A549 treated with CORT108297 at 1 μM for 4 hours (cell line): ENCODE results near the gene HNRNPA1L2. TPM values are rescaled to one million over a fixed set of nuclear protein-coding genes. Genes with fewer than 3 reads are reported as not detected.

Experiments
- total RNA-seq: library from RNA; stranded (reverse); fragments of 200-300 nt; extraction: Qiagen RNA extraction; gene quantifications from 5 replicates; pipeline ENCODE4 v1.2.3, GENCODE V29; 2022

Gene HNRNPA1L2
- 4.7 to 6.8 TPM (median 5.3 TPM) in 5 replicates for total RNA-seq

DNA sequence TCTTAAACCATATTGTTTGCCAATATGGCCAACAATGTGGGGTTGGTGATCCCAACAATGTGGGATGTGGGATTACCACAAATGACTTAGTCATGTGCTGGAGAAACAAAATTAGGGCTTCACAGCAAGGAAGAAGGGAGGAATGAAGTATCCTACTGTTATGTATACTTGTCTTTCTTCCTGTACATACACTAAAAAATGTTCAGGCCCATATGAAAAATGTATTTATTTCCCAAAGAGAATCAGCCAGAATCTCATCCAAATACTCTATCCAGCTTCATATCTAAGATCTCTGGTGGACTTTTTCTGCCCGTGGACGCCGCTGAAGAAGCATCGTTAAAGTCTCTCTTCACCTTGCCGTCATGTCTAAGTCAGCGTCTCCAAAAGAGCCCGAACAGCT is at the start of gene HNRNPA1L2:
Gene HNRNPA1L2 (plus strand): TSS at position 301 of the 400 bp plus-strand sequence. CDS start 62 bp downstream, at position 363.

DNA sequence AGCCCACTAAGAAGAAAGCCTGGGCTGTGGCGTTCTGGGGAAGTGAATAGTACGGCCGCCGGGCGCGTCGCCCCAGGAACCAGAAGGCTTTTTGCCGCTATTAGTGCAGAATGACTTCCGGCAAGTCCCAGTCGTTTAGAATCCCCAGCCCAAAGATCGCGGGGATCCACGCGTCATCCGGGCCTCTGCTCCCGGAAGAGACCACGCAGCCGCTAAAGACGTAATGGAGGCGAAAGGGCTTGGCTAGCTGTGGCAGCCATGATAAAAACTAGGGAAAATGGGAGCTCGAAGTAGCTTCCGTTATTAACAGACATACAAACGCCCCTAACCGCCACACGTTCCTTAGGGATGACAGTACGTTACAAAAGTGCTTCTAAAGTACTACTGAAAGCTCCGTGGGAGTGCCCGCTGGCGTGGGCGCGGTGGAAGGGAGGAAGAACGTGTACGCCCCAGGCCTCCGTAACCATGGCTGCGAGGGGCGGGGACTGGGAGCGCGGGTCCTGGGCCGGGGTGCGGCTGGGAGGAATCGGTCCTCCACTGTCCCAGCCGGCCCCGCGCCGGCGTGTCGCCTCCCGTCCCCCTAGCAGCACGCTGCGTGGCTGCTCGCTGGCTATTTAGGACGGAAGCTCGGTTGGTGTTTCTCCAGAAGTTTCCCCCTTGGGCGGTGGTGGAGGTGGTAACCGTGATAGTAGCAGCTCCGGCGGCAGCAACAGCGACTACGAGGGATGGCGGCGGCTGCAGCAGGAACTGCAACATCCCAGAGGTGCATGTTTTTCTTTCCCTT is 10.2 kb downstream of the HNRNPA1L2 start, which contains the start of gene SUGT1:
Gene SUGT1 (plus strand): TSS at position 641 of the 784 bp plus-strand sequence. CDS start 85 bp downstream, at position 726.

Other genes with a start within 250 kb of the HNRNPA1L2 start
- gene THSD1, start 236.3 kb upstream of the HNRNPA1L2 start, total RNA-seq, result 8.8 to 9.7 TPM (median 9.2 TPM) in 5 replicates
- 11.4 to 13.6 TPM (median 12.7 TPM) in 5 replicates for gene VPS36, start 191.8 kb upstream of the HNRNPA1L2 start, total RNA-seq
- gene CKAP2, start 187.0 kb upstream of the HNRNPA1L2 start, total RNA-seq, result 28.5 to 42.0 TPM (median 33.0 TPM) in 5 replicates
- gene SUGT1, start 10.4 kb downstream of the HNRNPA1L2 start, total RNA-seq, result 43.9 to 48.0 TPM (median 44.6 TPM) in 5 replicates
- not detected in 5 replicates for gene CNMD, start 97.4 kb downstream of the HNRNPA1L2 start, total RNA-seq
- gene PCDH8, start 206.2 kb downstream of the HNRNPA1L2 start, total RNA-seq, result not detected in 5 replicates